Caco-2 (cell line): ENCODE measurements around the gene GRID1. TPM values are rescaled to one million over a fixed set of nuclear protein-coding genes. Genes with fewer than 3 reads are reported as not detected.

Source experiments
- BruUV-seq: library from RNA; stranded (reverse); fragments of 400-500 nt; replicated peaks from 2 replicates; lab custom pipeline; 2021; lab: Mats Ljungman, UMichigan
- CTCF ChIA-PET: fragments of 300-600 bp; sonication (Branson Sonifier 250); formaldehyde crosslinking; loops from one replicate; lab custom pipeline; 2022; ENCODE audit warnings: antibody characterized with exemption; lab: Charles Lee
- POLR2A ChIA-PET: fragments of 300-600 bp; sonication (Branson Sonifier 250); formaldehyde crosslinking; loops from one replicate; lab custom pipeline; 2022; ENCODE audit warnings: antibody characterized with exemption; lab: Charles Lee
- DNase-seq, 2 experiments: peaks; one replicate each; pipeline versions ENCODE4 v3.0.0 to v3.0.0-alpha.2; 2020 to 2022
- H3K27me3 ChIP-seq: replicated peaks from 2 replicates; pipeline ENCODE4 v1.6.0; 2011; ENCODE audit warnings: low read length; ENCODE audit not compliant: control insufficient read depth, insufficient read depth
- H3K36me3 ChIP-seq: 2 replicates; pipeline ENCODE4 v1.5.1; 2011; ENCODE audit warnings: low read length; ENCODE audit not compliant: control insufficient read depth, insufficient read depth
- H3K4me1 ChIP-seq: fragments of 250-450 bp; sonication (Bioruptor Pico); 2 replicates; pipeline ENCODE4 v1.5.1; 2020; ENCODE audit warnings: mild to moderate bottlenecking
- H3K4me3 ChIP-seq: 2 replicates; pipeline ENCODE4 v1.5.1; 2011; ENCODE audit warnings: low read depth, mild to moderate bottlenecking, control low read depth, low read length
- H3K9me3 ChIP-seq: fragments of 250-450 bp; sonication (Bioruptor Pico); 2 replicates; pipeline ENCODE4 v1.5.1; 2020; ENCODE audit warnings: mild to moderate bottlenecking, moderate library complexity
- H3K27ac Mint-ChIP-seq: one replicate; pipeline ENCODE4 v1.8.0; 2022; ENCODE audit warnings: mixed read lengths; ENCODE audit not compliant: unreplicated experiment
- H3K27me3 Mint-ChIP-seq: one replicate; pipeline ENCODE4 v1.8.0; 2022; ENCODE audit warnings: mixed read lengths; ENCODE audit not compliant: insufficient read depth, unreplicated experiment
- H3K36me3 Mint-ChIP-seq: one replicate; pipeline ENCODE4 v1.8.0; 2022; ENCODE audit warnings: mild to moderate bottlenecking, mixed read lengths; ENCODE audit not compliant: insufficient read depth, unreplicated experiment
- H3K4me1 Mint-ChIP-seq: one replicate; pipeline ENCODE4 v1.8.0; 2022; ENCODE audit warnings: low read depth, mixed read lengths; ENCODE audit not compliant: unreplicated experiment
- H3K4me3 Mint-ChIP-seq: one replicate; pipeline ENCODE4 v1.8.0; 2022; ENCODE audit warnings: mild to moderate bottlenecking, moderate library complexity, mixed read lengths; ENCODE audit not compliant: unreplicated experiment
- H3K9me3 Mint-ChIP-seq: one replicate; pipeline ENCODE4 v1.8.0; 2022; ENCODE audit warnings: mixed read lengths; ENCODE audit not compliant: unreplicated experiment
- CTCF ChIP-seq, 2 experiments: fragments of 200-600 bp in 1 of 2; IDR thresholded peaks; 1 replicate in 1 of 2; 2 replicates in 1 of 2; pipeline versions ENCODE4 v1.5.1 to v1.8.0; 2011 to 2022; ENCODE audit warnings: antibody characterized with exemption in 1 of 2, control low read depth in 1 of 2, inconsistent platforms in 1 of 2, low read depth in 1 of 2, low read length in 1 of 2, mild to moderate bottlenecking in 1 of 2, moderate library complexity in 1 of 2; ENCODE audit not compliant: insufficient read depth in 1 of 2, severe bottlenecking in 1 of 2, unreplicated experiment in 1 of 2
- intact Hi-C: fragments of 100-400 bp; cut with micrococcal nuclease; formaldehyde crosslinking; loops from one replicate; pipeline ENCODE4 v1.10.0; 2022; ENCODE audit not compliant: unreplicated experiment
- total RNA-seq: library from RNA; stranded (reverse); gene quantifications from 2 replicates; pipeline ENCODE4 v1.2.3, GENCODE V29; 2022

Gene GRID1
- total RNA-seq, 1 experiment from 2014 or later = 8.0 TPM

GRCh38 chr10:86368987-86369386 lies 2.4 kb upstream of the GRID1 start:
- no peak for TF ChIP-seq CTCF (IDR thresholded peaks at IDR 0.05; ENCODE audit: insufficient read depth in 1 of 2, low read depth in 1 of 2, low read length in 1 of 2, severe bottlenecking in 1 of 2, unreplicated experiment in 1 of 2)
- no peaks in the 10 kb centered on the region for H3K9me3 ChIP-seq
- H3K36me3 ChIP-seq = no peaks in the 10 kb centered on the region
- H3K4me3 Mint-ChIP-seq = no peak overlapping the region
- no TSS peak for BruUV-seq
- H3K27ac Mint-ChIP-seq = no peak overlapping the region
- H3K4me1 Mint-ChIP-seq = no peaks in the 10 kb centered on the region
- H3K27me3 Mint-ChIP-seq = peaks cover 13% of the 10 kb centered on the region
- H3K27me3 ChIP-seq = no peaks in the 10 kb centered on the region
- intact Hi-C loops = no loop called here
- ChIA-PET POLR2A (no interaction called here), CTCF (no interaction called here)
- H3K4me1 ChIP-seq = peaks cover 10% of the 10 kb centered on the region
- H3K4me3 ChIP-seq = no peak overlapping the region
- H3K36me3 Mint-ChIP-seq = no peaks in the 10 kb centered on the region
- peak in 1 of 2 experiments; percentile 7 for DNase-seq
- no peaks in the 10 kb centered on the region for H3K9me3 Mint-ChIP-seq

- peak overlapping the region; percentile 54 for H3K4me3 Mint-ChIP-seq
- no peaks in the 10 kb centered on the region for H3K4me1 Mint-ChIP-seq
- Histone ChIP-seq H3K4me1 (peaks cover 10% of the 10 kb centered on the region), H3K4me3 (no peak overlapping the region), H3K36me3 (no peaks in the 10 kb centered on the region), H3K27me3 (no peaks in the 10 kb centered on the region), H3K9me3 (no peaks in the 10 kb centered on the region)
- intact Hi-C loops = no loop called here
- no peak for TF ChIP-seq CTCF (IDR thresholded peaks at IDR 0.05; ENCODE audit: insufficient read depth in 1 of 2, low read depth in 1 of 2, low read length in 1 of 2, severe bottlenecking in 1 of 2, unreplicated experiment in 1 of 2)
- H3K36me3 Mint-ChIP-seq = no peaks in the 10 kb centered on the region
- no TSS peak for BruUV-seq
- H3K27ac Mint-ChIP-seq = no peak overlapping the region
- ChIA-PET POLR2A (no interaction called here), CTCF (interaction anchor here (2.6 kb wide), 1 partner anchor 19 kb away, joined by 15 read pairs; no protein-coding TSS in a partner anchor)
- peaks cover 13% of the 10 kb centered on the region for H3K27me3 Mint-ChIP-seq
- no peaks in the 10 kb centered on the region for H3K9me3 Mint-ChIP-seq
- DNase-seq = peak in 1 of 2 experiments; percentile 26
These were observed 1.5 kb upstream of the GRID1 start for GRCh38 chr10:86368046-86368445.

- Mint-ChIP-seq H3K4me1 (peaks cover 5% of the 10 kb centered on the region), H3K27me3 (peaks cover 13% of the 10 kb centered on the region), H3K27ac (no peak overlapping the region), H3K9me3 (no peaks in the 10 kb centered on the region), H3K4me3 (peak overlapping the region; percentile 69), H3K36me3 (no peaks in the 10 kb centered on the region)
- no peaks in the 10 kb centered on the region for H3K36me3 ChIP-seq
- CTCF ChIA-PET = interaction anchor here (2.6 kb wide), 1 partner anchor 18 kb away, joined by 15 read pairs; no protein-coding TSS in a partner anchor
- H3K27me3 ChIP-seq = no peaks in the 10 kb centered on the region
- H3K4me3 ChIP-seq = peak overlapping the region; percentile 63
- H3K4me1 ChIP-seq = peaks cover 15% of the 10 kb centered on the region
- intact Hi-C loops = no loop called here
- POLR2A ChIA-PET = no interaction called here
- no peak for TF ChIP-seq CTCF (IDR thresholded peaks at IDR 0.05; ENCODE audit: insufficient read depth in 1 of 2, low read depth in 1 of 2, low read length in 1 of 2, severe bottlenecking in 1 of 2, unreplicated experiment in 1 of 2)
- H3K9me3 ChIP-seq = no peaks in the 10 kb centered on the region
- peak in 1 of 2 experiments; percentile 26 for DNase-seq
- BruUV-seq = no TSS peak
These were observed 757 bp upstream of the GRID1 start for GRCh38 chr10:86367152-86367951.
